ENCODE measurements around the gene ATG101.

The ATG101 gene

GRCh38 chr12:52058631-52059361 lies 11.0 kb upstream of the ATG101 start:
- DNase-seq: no peak

GRCh38 chr12:52059582-52060497 lies 9.9 kb upstream of the ATG101 start:
- peak in 1 of 2 experiments; percentile 42 for DNase-seq

- peak; percentile 30 to 34 for DNase-seq
Measured at GRCh38 chr12:52060498-52061177, 9.1 kb upstream of the ATG101 start.

GRCh38 chr12:52061470-52062166 lies 8.2 kb upstream of the ATG101 start:
- no peak for DNase-seq

- DNase-seq: no peak
Measured at GRCh38 chr12:52062167-52063081, 7.4 kb upstream of the ATG101 start.

GRCh38 chr12:52063082-52063924 lies 6.5 kb upstream of the ATG101 start:
- no peak for DNase-seq

- no peak for DNase-seq
Measured at GRCh38 chr12:52063981-52064649, 5.7 kb upstream of the ATG101 start.

- DNase-seq: no peak
Measured at GRCh38 chr12:52066346-52067080, 3.3 kb upstream of the ATG101 start.

- no peak for DNase-seq
Measured at GRCh38 chr12:52067081-52067374, 2.8 kb upstream of the ATG101 start.

GRCh38 chr12:52070185-52070925 lies 577 bp downstream of the ATG101 start:
- DNase-seq: peak in 1 of 2 experiments; percentile 12

- no peak for DNase-seq
Measured at GRCh38 chr12:52073531-52074381, 4.0 kb downstream of the ATG101 start.

- DNase-seq: no peak
Measured at GRCh38 chr12:52074971-52075724, 5.4 kb downstream of the ATG101 start.

- no peak for DNase-seq
Measured at GRCh38 chr12:52076811-52077210, 7.0 kb downstream of the ATG101 start.

GRCh38 chr12:52078276-52078675 lies 8.5 kb downstream of the ATG101 start:
- no peak for DNase-seq

- DNase-seq: no peak
Measured at GRCh38 chr12:52079576-52080402, 10.0 kb downstream of the ATG101 start, which contains the start of gene SMIM41. SMIM41 (plus strand) TSS chr12:52079704; CDS start chr12:52079780, 76 bp downstream.
